ENCODE measurements around the gene STK11.

DNA sequence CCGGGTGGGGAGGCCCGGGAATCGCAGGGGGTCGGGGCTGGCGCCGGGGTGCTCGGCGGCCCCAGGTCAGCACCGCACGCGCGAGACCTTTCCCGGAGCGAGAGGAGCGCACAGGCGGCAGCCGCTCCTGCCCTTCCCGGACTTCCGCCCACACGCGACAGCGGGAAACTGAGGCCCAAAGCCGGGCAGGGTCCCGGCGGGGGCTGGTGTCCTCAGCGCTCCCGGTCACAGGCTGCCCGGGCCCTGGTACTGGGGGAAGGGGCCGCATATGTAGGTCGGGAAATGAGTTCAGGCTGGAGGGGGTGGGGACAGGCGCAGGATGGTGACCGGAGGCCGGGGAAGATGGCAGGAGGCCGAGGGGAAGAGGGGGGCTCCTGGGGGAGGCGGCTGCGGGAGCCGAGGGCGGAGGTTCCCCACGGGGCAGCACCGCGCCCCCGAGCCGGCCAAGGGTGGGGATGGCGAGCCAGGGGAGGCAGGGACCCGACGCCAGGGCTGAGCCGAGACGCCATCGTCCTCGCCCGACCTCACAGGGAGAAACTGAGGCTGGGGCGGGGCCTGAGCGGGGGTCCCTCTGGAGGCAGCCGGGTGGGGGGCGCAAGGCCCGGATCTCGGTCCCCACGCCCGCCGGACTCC lies 31.6 kb downstream of the STK11 start:
- TF ChIP-seq EP300 (IDR thresholded peaks at IDR 0.05) (no peak), CTCF (IDR thresholded peaks at IDR 0.05) (no peak), POLR2A (IDR thresholded peaks at IDR 0.05; ENCODE audit: low read depth) (no peak)
